Fibroblast of gingiva (primary cell): ENCODE data around the gene LPAR3.
"Not testable (repeated sequence)": the region's sequence is repeated elsewhere in the genome, so short reads cannot be mapped to it uniquely, and the experiment has no call there.

Experiments used
- DNase-seq: peaks from one replicate; pipeline ENCODE4 v3.0.0-alpha.2; 2011; ENCODE audit warnings: low read depth

LPAR3 gene

GRCh38 chr1:84892705-84893618 lies at the start of gene LPAR3:
Gene LPAR3, minus strand, starts transcription at chr1:84893206. Its CDS starts 27,086 bp downstream, at chr1:84866120.
- DNase-seq, result no peak

GRCh38 chr1:84941843-84942242 lies 48.8 kb upstream of the LPAR3 start:
- DNase-seq, result no peak

- DNase-seq, result no peak
Observed at GRCh38 chr1:84940481-84940880, 47.5 kb upstream of the LPAR3 start.

GRCh38 chr1:84939761-84940160 lies 46.8 kb upstream of the LPAR3 start:
- DNase-seq, result no peak

- peak; percentile 27 for DNase-seq
Observed at GRCh38 chr1:84939151-84939550, 46.1 kb upstream of the LPAR3 start.

- peak; percentile 54 for DNase-seq
Observed at GRCh38 chr1:84936116-84936810, 43.3 kb upstream of the LPAR3 start.

GRCh38 chr1:84933011-84933611 lies 40.1 kb upstream of the LPAR3 start:
- DNase-seq, result no peak

- no peak for DNase-seq
Observed at GRCh38 chr1:84930831-84931230, 37.8 kb upstream of the LPAR3 start.

GRCh38 chr1:84930329-84930728 lies 37.3 kb upstream of the LPAR3 start:
- DNase-seq, result no peak

GRCh38 chr1:84929581-84929980 lies 36.6 kb upstream of the LPAR3 start:
- no peak for DNase-seq

GRCh38 chr1:84928979-84929378 lies 36.0 kb upstream of the LPAR3 start:
- DNase-seq, result no peak

- DNase-seq, result no peak
Observed at GRCh38 chr1:84923317-84923716, 30.3 kb upstream of the LPAR3 start.

- DNase-seq, result no peak
Observed at GRCh38 chr1:84920159-84920558, 27.2 kb upstream of the LPAR3 start.

- DNase-seq, result no peak
Observed at GRCh38 chr1:84919461-84919970, 26.5 kb upstream of the LPAR3 start.

- DNase-seq, result no peak
Observed at GRCh38 chr1:84918726-84919336, 25.8 kb upstream of the LPAR3 start.

GRCh38 chr1:84916897-84917296 lies 23.9 kb upstream of the LPAR3 start:
- no peak for DNase-seq

- no peak for DNase-seq
Observed at GRCh38 chr1:84913555-84913892, 20.5 kb upstream of the LPAR3 start.

- DNase-seq, result no peak
Observed at GRCh38 chr1:84912726-84913554, 19.9 kb upstream of the LPAR3 start.

GRCh38 chr1:84908746-84909464 lies 15.9 kb upstream of the LPAR3 start:
- not testable (repeated sequence) for DNase-seq

- no peak for DNase-seq
Observed at GRCh38 chr1:84907095-84907827, 14.3 kb upstream of the LPAR3 start.
